DOHH2 (cell line): ENCODE data around the gene VPS37B.

Experiments used
- EZH2phosphoT487 ChIP-seq: fragments of 200-600 bp; sonication (generic); IDR thresholded peaks from 2 replicates; pipeline ENCODE4 v1.6.1; 2017; ENCODE audit warnings: borderline replicate concordance, mild to moderate bottlenecking, antibody characterized with exemption, low read length, moderate library complexity, mixed read lengths
- TF ChIP-seq, protein P1 (sequence below): fragments of 200-600 bp; sonication (generic); IDR thresholded peaks from one replicate; pipeline ENCODE4 v1.5.1; 2014; ENCODE audit warnings: antibody characterized with exemption, mild to moderate bottlenecking, low read depth, low read length; ENCODE audit not compliant: poor library complexity, severe bottlenecking

DNA sequence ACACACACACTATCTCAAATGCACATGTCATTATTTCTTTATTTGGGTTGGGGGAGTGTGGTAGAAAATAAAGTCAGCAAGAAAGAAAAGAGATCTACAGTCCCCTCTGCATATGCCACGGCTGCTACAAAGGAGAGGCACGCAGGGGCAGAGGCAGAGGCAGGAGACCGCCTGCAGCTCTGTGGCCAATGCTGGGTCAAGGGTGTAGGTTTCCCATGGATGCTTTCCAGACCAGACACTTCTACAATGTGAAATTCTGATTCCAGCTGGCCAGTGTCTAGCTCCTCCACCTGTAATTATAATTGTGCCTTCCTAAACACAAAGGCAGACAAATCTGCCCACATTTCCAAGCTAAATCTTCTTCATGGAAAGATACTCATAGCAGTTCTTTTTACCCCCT, 19.2 kb downstream of the VPS37B start:
- TF ChIP-seq, protein P1, sequence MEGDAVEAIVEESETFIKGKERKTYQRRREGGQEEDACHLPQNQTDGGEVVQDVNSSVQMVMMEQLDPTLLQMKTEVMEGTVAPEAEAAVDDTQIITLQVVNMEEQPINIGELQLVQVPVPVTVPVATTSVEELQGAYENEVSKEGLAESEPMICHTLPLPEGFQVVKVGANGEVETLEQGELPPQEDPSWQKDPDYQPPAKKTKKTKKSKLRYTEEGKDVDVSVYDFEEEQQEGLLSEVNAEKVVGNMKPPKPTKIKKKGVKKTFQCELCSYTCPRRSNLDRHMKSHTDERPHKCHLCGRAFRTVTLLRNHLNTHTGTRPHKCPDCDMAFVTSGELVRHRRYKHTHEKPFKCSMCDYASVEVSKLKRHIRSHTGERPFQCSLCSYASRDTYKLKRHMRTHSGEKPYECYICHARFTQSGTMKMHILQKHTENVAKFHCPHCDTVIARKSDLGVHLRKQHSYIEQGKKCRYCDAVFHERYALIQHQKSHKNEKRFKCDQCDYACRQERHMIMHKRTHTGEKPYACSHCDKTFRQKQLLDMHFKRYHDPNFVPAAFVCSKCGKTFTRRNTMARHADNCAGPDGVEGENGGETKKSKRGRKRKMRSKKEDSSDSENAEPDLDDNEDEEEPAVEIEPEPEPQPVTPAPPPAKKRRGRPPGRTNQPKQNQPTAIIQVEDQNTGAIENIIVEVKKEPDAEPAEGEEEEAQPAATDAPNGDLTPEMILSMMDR: no peak
- no peak for TF ChIP-seq EZH2phosphoT487
